Transverse colon (tissue), 3 donors: ENCODE measurements around the gene IMMP2L.

Experiments used
- POLR2A ChIP-seq: fragments of 450-650 bp; IDR thresholded peaks from one replicate; pipeline ENCODE4 v1.6.1; 2016; ENCODE audit warnings: antibody characterized with exemption, mild to moderate bottlenecking, moderate library complexity
- TF ChIP-seq, protein P1 (sequence below), 5 experiments: fragments of 200-600 bp in 3 of 5; fragments of 450-650 bp in 2 of 5; sonication (generic) in 3 of 5; IDR thresholded peaks; 1 replicate in 2 of 5; 2 replicates in 3 of 5; pipeline ENCODE4 v1.5.1; 2016 to 2017; ENCODE audit warnings: antibody characterized with exemption in 5 of 5, inconsistent platforms in 3 of 5, mild to moderate bottlenecking in 2 of 5, moderate library complexity in 1 of 5

DNA sequence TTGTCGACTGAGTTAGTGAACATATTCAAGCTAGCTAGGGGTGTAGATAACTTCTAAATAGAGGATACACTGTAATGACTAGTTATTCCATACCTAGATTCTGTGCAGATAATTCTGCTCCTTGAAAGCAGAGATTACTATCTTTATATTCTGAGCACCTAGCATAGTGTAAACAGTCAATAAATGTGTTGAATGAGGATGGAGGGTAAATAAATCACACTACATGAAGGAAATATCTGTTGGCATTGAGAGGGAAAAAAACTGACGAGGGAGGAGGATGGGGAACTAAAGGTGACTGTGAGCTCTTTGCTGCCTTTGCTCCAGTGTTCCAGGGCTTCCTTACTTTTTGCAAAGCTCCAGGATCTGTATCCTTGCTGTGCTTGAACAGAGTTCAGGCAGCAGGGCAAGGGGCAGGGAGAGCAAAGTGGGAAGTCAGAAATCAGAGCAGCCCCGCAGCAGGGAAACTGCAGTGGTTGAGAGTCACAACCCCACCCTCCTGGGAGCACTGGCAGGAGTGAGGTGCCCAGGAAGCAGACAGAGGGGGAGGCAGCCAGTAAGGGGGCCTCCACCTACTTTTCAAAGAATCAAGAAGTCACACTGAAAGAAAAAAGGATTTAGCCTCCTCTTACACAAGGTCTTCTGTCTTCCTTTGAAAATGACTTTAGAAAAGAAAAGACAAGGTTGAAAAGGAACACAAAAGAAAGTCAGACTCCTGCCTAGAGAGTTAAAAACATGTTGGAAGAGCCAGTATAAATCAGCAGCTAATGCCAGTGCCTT lies 543.1 kb downstream of the IMMP2L start:
- TF ChIP-seq, protein P1, sequence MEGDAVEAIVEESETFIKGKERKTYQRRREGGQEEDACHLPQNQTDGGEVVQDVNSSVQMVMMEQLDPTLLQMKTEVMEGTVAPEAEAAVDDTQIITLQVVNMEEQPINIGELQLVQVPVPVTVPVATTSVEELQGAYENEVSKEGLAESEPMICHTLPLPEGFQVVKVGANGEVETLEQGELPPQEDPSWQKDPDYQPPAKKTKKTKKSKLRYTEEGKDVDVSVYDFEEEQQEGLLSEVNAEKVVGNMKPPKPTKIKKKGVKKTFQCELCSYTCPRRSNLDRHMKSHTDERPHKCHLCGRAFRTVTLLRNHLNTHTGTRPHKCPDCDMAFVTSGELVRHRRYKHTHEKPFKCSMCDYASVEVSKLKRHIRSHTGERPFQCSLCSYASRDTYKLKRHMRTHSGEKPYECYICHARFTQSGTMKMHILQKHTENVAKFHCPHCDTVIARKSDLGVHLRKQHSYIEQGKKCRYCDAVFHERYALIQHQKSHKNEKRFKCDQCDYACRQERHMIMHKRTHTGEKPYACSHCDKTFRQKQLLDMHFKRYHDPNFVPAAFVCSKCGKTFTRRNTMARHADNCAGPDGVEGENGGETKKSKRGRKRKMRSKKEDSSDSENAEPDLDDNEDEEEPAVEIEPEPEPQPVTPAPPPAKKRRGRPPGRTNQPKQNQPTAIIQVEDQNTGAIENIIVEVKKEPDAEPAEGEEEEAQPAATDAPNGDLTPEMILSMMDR (IDR thresholded peaks at IDR 0.05), result no peak
- no peak for TF ChIP-seq POLR2A
